ENCODE results near the gene AATF. TPM values are rescaled to one million over a fixed set of nuclear protein-coding genes. Genes with fewer than 3 reads are reported as not detected.
"Not testable (repeated sequence)": the region's sequence is repeated elsewhere in the genome, so short reads cannot be mapped to it uniquely, and the experiment has no call there.

Gene AATF
- total RNA-seq, 1 experiment from 2014 or later: 43.5 TPM

- DNase-seq (ENCODE audit: low read depth): no peak
These were observed 94.4 kb downstream of the AATF start for GRCh38 chr17:37043201-37043600.

- no peak for DNase-seq (ENCODE audit: low read depth)
These were observed 96.7 kb downstream of the AATF start for GRCh38 chr17:37045351-37045922.

- DNase-seq (ENCODE audit: low read depth): peak; percentile 73
These were observed 98.9 kb downstream of the AATF start for GRCh38 chr17:37047631-37048104.

GRCh38 chr17:37048811-37049210, 100.1 kb downstream of the AATF start:
- DNase-seq (ENCODE audit: low read depth): no peak

GRCh38 chr17:37050920-37051319, 102.2 kb downstream of the AATF start:
- peak; percentile 15 for DNase-seq (ENCODE audit: low read depth)

GRCh38 chr17:37051381-37051780, 102.6 kb downstream of the AATF start:
- no peak for DNase-seq (ENCODE audit: low read depth)

- no peak for DNase-seq (ENCODE audit: low read depth)
These were observed 103.1 kb downstream of the AATF start for GRCh38 chr17:37051833-37052232.

- no peak for DNase-seq (ENCODE audit: low read depth)
These were observed 103.7 kb downstream of the AATF start for GRCh38 chr17:37052450-37052849.

- no peak for DNase-seq (ENCODE audit: low read depth)
These were observed 106.1 kb downstream of the AATF start for GRCh38 chr17:37054894-37055293.

GRCh38 chr17:37056622-37057021, 107.9 kb downstream of the AATF start:
- no peak for DNase-seq (ENCODE audit: low read depth)

- DNase-seq (ENCODE audit: low read depth): no peak
These were observed 110.7 kb downstream of the AATF start for GRCh38 chr17:37059493-37059892.

- no peak for DNase-seq (ENCODE audit: low read depth)
These were observed 111.3 kb downstream of the AATF start for GRCh38 chr17:37060094-37060493.

- DNase-seq (ENCODE audit: low read depth): no peak
These were observed 112.2 kb downstream of the AATF start for GRCh38 chr17:37060928-37061327.

GRCh38 chr17:37062021-37062420, 113.3 kb downstream of the AATF start:
- DNase-seq (ENCODE audit: low read depth): no peak

GRCh38 chr17:37064206-37064605, 115.5 kb downstream of the AATF start:
- no peak for DNase-seq (ENCODE audit: low read depth)

GRCh38 chr17:37064956-37065355, 116.2 kb downstream of the AATF start:
- no peak for DNase-seq (ENCODE audit: low read depth)

GRCh38 chr17:37065486-37066321, 117.0 kb downstream of the AATF start:
- DNase-seq (ENCODE audit: low read depth): no peak

- DNase-seq (ENCODE audit: low read depth): no peak
These were observed 117.8 kb downstream of the AATF start for GRCh38 chr17:37066322-37067255.

GRCh38 chr17:37067555-37068111, 118.9 kb downstream of the AATF start:
- DNase-seq (ENCODE audit: low read depth): peak; percentile 89

GRCh38 chr17:37068266-37068665, 119.5 kb downstream of the AATF start:
- no peak for DNase-seq (ENCODE audit: low read depth)

- no peak for DNase-seq (ENCODE audit: low read depth)
These were observed 120.3 kb downstream of the AATF start for GRCh38 chr17:37069087-37069486.

- not testable (repeated sequence) for DNase-seq (ENCODE audit: low read depth)
These were observed 124.7 kb downstream of the AATF start for GRCh38 chr17:37073464-37073863.

All from M059J (cell line).